Measurements from ENCODE around the gene IRF9. TPM values are rescaled to one million over a fixed set of nuclear protein-coding genes. Genes with fewer than 3 reads are reported as not detected.

Gene IRF9
- total RNA-seq, 1 donor from 2014 or later = 229 TPM

DNA sequence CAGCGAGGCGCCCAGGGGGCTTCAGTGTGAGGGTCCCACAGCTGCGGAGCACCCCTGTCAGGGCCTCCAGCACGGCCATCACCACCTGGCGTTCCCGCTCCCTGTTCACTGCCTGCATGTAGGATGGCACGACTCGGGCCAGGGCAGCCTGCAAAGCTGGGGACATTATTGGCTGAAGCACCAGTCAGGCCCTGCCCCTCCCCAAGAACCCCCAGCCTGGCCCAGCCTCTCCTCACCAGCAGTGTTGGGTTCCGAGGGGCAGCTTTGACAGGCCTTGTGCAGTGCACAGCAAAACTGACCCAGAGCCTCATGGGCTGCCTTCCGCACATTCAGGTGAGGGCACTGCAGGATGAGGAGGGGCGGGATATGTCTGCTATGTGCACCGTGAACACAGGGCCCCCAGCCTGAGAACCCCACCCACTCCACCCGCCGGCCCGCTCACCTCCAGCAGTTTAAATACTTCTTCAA lies 22.0 kb downstream of the IRF9 start:
- CTCF ChIA-PET = no interaction called here
- Mint-ChIP-seq H3K27ac (no peak overlapping the region), H3K27me3 (no peaks in the 10 kb centered on the region), H3K9me3 (no peaks in the 10 kb centered on the region), H3K36me3 (ENCODE audit: low read depth) (peaks cover 82% of the 10 kb centered on the region), H3K4me3 (no peak overlapping the region), H3K4me1 (peaks cover 18% of the 10 kb centered on the region)
- POLR2A ChIA-PET = interaction anchor here (1.2 to 1.6 kb wide), 2 partner anchors 11 to 22 kb away, joined by 3 to 5 read pairs; partner anchors contain the start of genes IRF9 and REC8
- ATAC-seq (ENCODE audit: low read depth) (no peak), DNase-seq (no peak)
- TF ChIP-seq, protein P1, sequence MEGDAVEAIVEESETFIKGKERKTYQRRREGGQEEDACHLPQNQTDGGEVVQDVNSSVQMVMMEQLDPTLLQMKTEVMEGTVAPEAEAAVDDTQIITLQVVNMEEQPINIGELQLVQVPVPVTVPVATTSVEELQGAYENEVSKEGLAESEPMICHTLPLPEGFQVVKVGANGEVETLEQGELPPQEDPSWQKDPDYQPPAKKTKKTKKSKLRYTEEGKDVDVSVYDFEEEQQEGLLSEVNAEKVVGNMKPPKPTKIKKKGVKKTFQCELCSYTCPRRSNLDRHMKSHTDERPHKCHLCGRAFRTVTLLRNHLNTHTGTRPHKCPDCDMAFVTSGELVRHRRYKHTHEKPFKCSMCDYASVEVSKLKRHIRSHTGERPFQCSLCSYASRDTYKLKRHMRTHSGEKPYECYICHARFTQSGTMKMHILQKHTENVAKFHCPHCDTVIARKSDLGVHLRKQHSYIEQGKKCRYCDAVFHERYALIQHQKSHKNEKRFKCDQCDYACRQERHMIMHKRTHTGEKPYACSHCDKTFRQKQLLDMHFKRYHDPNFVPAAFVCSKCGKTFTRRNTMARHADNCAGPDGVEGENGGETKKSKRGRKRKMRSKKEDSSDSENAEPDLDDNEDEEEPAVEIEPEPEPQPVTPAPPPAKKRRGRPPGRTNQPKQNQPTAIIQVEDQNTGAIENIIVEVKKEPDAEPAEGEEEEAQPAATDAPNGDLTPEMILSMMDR (IDR thresholded peaks at IDR 0.05) = no peak
- intact Hi-C loops (cut with micrococcal nuclease) = no loop called here

DNA sequence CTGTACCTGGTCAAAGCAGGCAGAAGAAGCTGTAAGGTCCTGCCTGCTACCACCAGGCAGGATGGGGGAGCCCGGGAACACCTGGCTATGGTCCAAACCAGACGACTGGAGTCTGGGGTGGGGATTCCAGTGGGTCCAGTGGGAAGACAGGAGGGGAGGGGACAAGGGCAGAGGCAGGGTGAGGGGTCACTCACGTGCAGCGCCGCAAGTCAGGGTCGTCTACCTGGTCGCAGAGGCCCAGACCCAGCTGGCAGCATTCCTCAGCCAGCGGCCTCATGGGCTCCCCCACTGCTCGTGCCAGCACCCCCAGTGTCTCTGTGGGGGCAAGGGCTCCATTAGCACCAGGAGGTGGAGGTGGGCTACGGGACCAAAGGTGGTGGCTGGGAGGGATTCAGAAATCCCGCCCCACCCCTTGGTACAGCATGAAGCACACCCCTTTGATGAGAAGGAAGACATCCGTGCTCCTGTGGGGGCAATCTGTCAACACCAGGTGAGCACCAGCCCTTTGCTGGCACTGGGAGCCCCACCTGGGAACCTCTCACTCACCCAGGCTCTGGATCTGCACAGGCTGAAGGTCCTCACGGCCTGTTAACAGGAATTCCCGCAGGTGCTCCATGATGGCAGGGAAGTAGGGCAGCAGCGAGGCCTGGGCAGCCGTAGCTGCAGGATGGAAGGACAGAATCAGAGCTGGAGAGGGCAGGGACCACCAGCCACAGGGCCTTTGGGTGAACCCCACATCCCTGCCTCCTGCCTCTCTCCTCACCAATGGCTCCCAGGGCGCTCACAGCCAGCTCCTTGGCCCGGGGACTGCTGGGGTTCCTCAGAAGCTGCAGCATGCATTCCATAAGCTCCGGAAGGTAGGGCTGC lies 23.3 kb downstream of the IRF9 start:
- Mint-ChIP-seq H3K4me1 (peaks cover 27% of the 10 kb centered on the region), H3K4me3 (no peak overlapping the region), H3K27ac (no peak overlapping the region), H3K36me3 (ENCODE audit: low read depth) (peaks cover 77% of the 10 kb centered on the region), H3K27me3 (no peaks in the 10 kb centered on the region), H3K9me3 (no peaks in the 10 kb centered on the region)
- ATAC-seq (ENCODE audit: low read depth) (no peak), DNase-seq (no peak)
- ChIA-PET POLR2A (interaction anchor here (0.9 to 1.4 kb wide), 3 partner anchors 13 to 38 kb away, joined by 4 to 5 read pairs (median 4); partner anchors contain the start of gene IRF9), CTCF (no interaction called here)
- intact Hi-C loops (cut with micrococcal nuclease) = no loop called here
- TF ChIP-seq, protein P1 (IDR thresholded peaks at IDR 0.05) = no peak

DNA sequence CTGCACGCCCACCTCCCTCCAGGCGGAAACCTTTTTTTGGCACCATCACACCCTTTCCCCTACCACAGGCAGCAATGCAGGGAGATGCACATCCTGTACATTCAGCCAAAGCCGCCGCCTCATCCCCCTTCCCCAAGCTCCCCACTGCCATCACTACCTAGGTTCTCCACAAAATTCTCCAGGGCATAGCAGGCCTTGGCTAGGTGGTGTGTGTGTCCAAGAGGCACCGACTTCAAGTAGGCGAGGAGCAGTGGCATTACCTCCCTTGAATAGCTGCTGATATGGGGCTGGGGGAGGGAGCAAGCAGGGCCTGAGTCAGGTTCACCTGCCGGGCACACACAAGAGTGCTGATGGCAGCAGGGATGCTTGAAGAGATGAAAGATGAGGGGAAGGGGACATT lies 24.0 kb downstream of the IRF9 start:
- ChIA-PET CTCF (no interaction called here), POLR2A (interaction anchor here (0.6 to 1.4 kb wide), 4 partner anchors 14 to 49 kb away, joined by 3 to 5 read pairs (median 4); partner anchors contain the start of genes IRF9 and PSME1)
- no peak overlapping the region for H3K4me3 Mint-ChIP-seq
- ATAC-seq (ENCODE audit: low read depth) (no peak), DNase-seq (no peak)
- no peaks in the 10 kb centered on the region for H3K9me3 Mint-ChIP-seq
- TF ChIP-seq, protein P1 (IDR thresholded peaks at IDR 0.05) = no peak
- no peak overlapping the region for H3K27ac Mint-ChIP-seq
- H3K4me1 Mint-ChIP-seq = peaks cover 25% of the 10 kb centered on the region
- peaks cover 73% of the 10 kb centered on the region for H3K36me3 Mint-ChIP-seq (ENCODE audit: low read depth)
- intact Hi-C loops (cut with micrococcal nuclease) = no loop called here
- no peaks in the 10 kb centered on the region for H3K27me3 Mint-ChIP-seq

DNA sequence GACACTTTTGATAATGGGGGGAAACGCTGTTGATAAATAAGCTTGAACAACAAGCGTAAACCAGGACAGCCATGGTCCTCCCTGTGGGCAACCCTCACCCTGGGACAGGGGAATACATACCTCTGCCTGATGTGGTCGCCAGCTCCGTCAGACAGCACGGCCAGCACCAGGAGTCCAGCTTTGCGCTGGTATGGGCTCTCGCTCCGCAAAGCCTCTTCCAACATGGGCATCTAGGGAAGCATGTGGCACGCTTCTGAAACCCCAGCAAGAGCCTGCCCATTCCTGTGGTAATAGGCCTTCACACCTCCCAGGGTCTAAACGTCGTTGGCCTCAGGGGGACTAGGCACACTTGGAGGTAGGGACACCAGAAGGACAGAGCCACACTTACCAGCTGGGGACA lies 24.7 kb downstream of the IRF9 start:
- H3K9me3 Mint-ChIP-seq = no peaks in the 10 kb centered on the region
- TF ChIP-seq, protein P1 (IDR thresholded peaks at IDR 0.05) = no peak
- H3K4me1 Mint-ChIP-seq = peaks cover 23% of the 10 kb centered on the region
- ChIA-PET POLR2A (interaction anchor here (0.6 to 3.7 kb wide), 4 partner anchors 15 to 50 kb away, joined by 3 to 44 read pairs (median 4); partner anchors contain the start of genes CHMP4A, IRF9, MDP1 and PSME1), CTCF (no interaction called here)
- ATAC-seq (ENCODE audit: low read depth) (no peak), DNase-seq (no peak)
- no peak overlapping the region for H3K27ac Mint-ChIP-seq
- no peak overlapping the region for H3K4me3 Mint-ChIP-seq
- H3K36me3 Mint-ChIP-seq (ENCODE audit: low read depth) = peaks cover 71% of the 10 kb centered on the region
- H3K27me3 Mint-ChIP-seq = no peaks in the 10 kb centered on the region
- intact Hi-C loops (cut with micrococcal nuclease) = no loop called here
